HepG2 (cell line): ENCODE results near the gene LIPC. TPM values are rescaled to one million over a fixed set of nuclear protein-coding genes. Genes with fewer than 3 reads are reported as not detected.

Experiments
- ATAC-seq: fragments of 200-7000 bp; cut with Tn5 transposase; 3 replicates; pipeline ENCODE4 v1.9.1; 2020; ENCODE audit warnings: mild to moderate bottlenecking, moderate library complexity
- BruUV-seq: library from RNA; stranded (reverse); fragments of 400-500 nt; replicated peaks from 2 replicates; lab custom pipeline; 2021; lab: Mats Ljungman, UMichigan
- CTCF ChIA-PET: fragments of 300-600 bp; formaldehyde crosslinking; extraction: SDS; loops from one replicate; lab custom pipeline; 2021; ENCODE audit warnings: low total read pairs, inconsistent platforms, low intra/inter-chr PET ratio; lab: Yijun Ruan, JAX
- POLR2A ChIA-PET: fragments of 350-600 bp; sonication (Branson Sonifier 250); formaldehyde crosslinking; loops from one replicate; lab custom pipeline; 2020; ENCODE audit warnings: antibody characterized with exemption, inconsistent platforms; lab: Yijun Ruan, JAX
- DNase-seq: peaks from one replicate; pipeline ENCODE4 v3.0.0-alpha.2; 2015; ENCODE audit warnings: low spot score
- FAIRE-seq: peaks from 3 replicates; lab custom pipeline; 2011; peaks lifted over from hg19 to GRCh38; lab: Jason Lieb, UNC
- H2AFZ ChIP-seq: one replicate; pipeline ENCODE4 v1.6.1; 2011; ENCODE audit warnings: low read length, inconsistent platforms
- H3K27ac ChIP-seq: fragments of 300-600 bp; 3 replicates; pipeline ENCODE4 v1.8.0; 2011; ENCODE audit warnings: mixed run types, mild to moderate bottlenecking, mixed read lengths, low read length, inconsistent platforms; ENCODE audit not compliant: insufficient read depth; ENCODE audit errors: extremely low read length
- H3K27me3 ChIP-seq, 2 experiments: fragments of 200-600 bp in 1 of 2; 2 replicates in 1 of 2; 3 replicates in 1 of 2; pipeline versions ENCODE4 v1.6.0 to v1.8.0; 2011; ENCODE audit warnings: low read length in 2 of 2, mild to moderate bottlenecking in 2 of 2, moderate library complexity in 2 of 2, inconsistent platforms in 1 of 2; ENCODE audit not compliant: insufficient read depth in 2 of 2, control insufficient read depth in 1 of 2
- H3K36me3 ChIP-seq, 2 experiments: fragments of 200-600 bp in 1 of 2; replicated peaks in 1 of 2; 2 replicates in 1 of 2; 3 replicates in 1 of 2; pipeline versions ENCODE4 v1.5.1 to v1.8.0; 2011; ENCODE audit warnings: low read length in 2 of 2, inconsistent platforms in 1 of 2; ENCODE audit not compliant: insufficient read depth in 2 of 2, control insufficient read depth in 1 of 2
- H3K4me1 ChIP-seq: 2 replicates; pipeline ENCODE4 v1.5.1; 2012; ENCODE audit warnings: low read length, inconsistent platforms; ENCODE audit not compliant: insufficient read depth
- H3K4me2 ChIP-seq: 2 replicates; pipeline ENCODE4 v1.6.0; 2011; ENCODE audit warnings: low read depth, low read length, inconsistent platforms
- H3K4me3 ChIP-seq, 3 experiments: fragments of 200-600 bp in 1 of 3; sonication (generic), shearing (Covaris generic) in 1 of 3; replicated peaks in 1 of 3; 2 replicates each; pipeline ENCODE4 v1.5.1; 2011 to 2016; ENCODE audit warnings: low read length in 3 of 3, inconsistent platforms in 2 of 3, low read depth in 2 of 3, mild to moderate bottlenecking in 2 of 3, control low read depth in 1 of 3, mixed read lengths in 1 of 3; ENCODE audit not compliant: insufficient read depth in 1 of 3
- H3K79me2 ChIP-seq: one replicate; pipeline ENCODE4 v1.6.1; 2011; ENCODE audit warnings: low read length, inconsistent platforms; ENCODE audit not compliant: insufficient read depth
- H3K9ac ChIP-seq: 2 replicates; pipeline ENCODE4 v1.6.0; 2011; ENCODE audit warnings: mild to moderate bottlenecking, low read depth, low read length, inconsistent platforms; ENCODE audit not compliant: insufficient read depth
- H3K9me3 ChIP-seq: 2 replicates; pipeline ENCODE4 v1.5.1; 2012; ENCODE audit warnings: mild to moderate bottlenecking, low read length
- H4K20me1 ChIP-seq: 2 replicates; pipeline ENCODE4 v1.6.0; 2011; ENCODE audit warnings: inconsistent platforms, mild to moderate bottlenecking, low read length, moderate library complexity; ENCODE audit not compliant: insufficient read depth
- HNF4G ChIP-seq, 2 experiments: sonication (generic) in 1 of 2; formaldehyde crosslinking in 1 of 2; IDR thresholded peaks; 2 replicates each; pipeline versions ENCODE4 v1.4.0 to v1.6.1; 2011 to 2020; ENCODE audit warnings: borderline replicate concordance in 2 of 2, low read depth in 2 of 2, mild to moderate bottlenecking in 2 of 2, low read length in 1 of 2, missing genetic modification reagents in 1 of 2, moderate library complexity in 1 of 2
- KLF15 ChIP-seq: sonication (generic); formaldehyde crosslinking; IDR thresholded peaks from 2 replicates; pipeline ENCODE4 v1.8.1; 2023; ENCODE audit warnings: borderline replicate concordance, mild to moderate bottlenecking, inconsistent platforms, missing genetic modification reagents, mixed read lengths
- POLR2A ChIP-seq, 2 experiments: IDR thresholded peaks; 2 replicates each; pipeline ENCODE4 v1.6.1; 2011; ENCODE audit warnings: low read depth in 2 of 2, low read length in 2 of 2, mild to moderate bottlenecking in 1 of 2, moderate library complexity in 1 of 2; ENCODE audit not compliant: insufficient read depth in 1 of 2
- RFX1 ChIP-seq: fragments of 450-650 bp; IDR thresholded peaks from 2 replicates; pipeline ENCODE4 v1.6.1; 2017
- SETDB1 ChIP-seq: sonication (generic); formaldehyde crosslinking; IDR thresholded peaks from 2 replicates; pipeline ENCODE4 v1.5.1; 2020; ENCODE audit warnings: missing genetic modification reagents, mild to moderate bottlenecking, borderline replicate concordance
- TSC22D2 ChIP-seq: sonication (generic); formaldehyde crosslinking; IDR thresholded peaks from 2 replicates; pipeline ENCODE4 v1.5.1; 2020; ENCODE audit warnings: missing genetic modification reagents, mild to moderate bottlenecking, borderline replicate concordance
- ZBTB8A ChIP-seq: sonication (generic); formaldehyde crosslinking; IDR thresholded peaks from 2 replicates; pipeline ENCODE4 v1.4.0; 2020; ENCODE audit warnings: mild to moderate bottlenecking, low read depth, missing genetic modification reagents, borderline replicate concordance
- ZFP36L1 ChIP-seq: sonication (generic); formaldehyde crosslinking; IDR thresholded peaks from 2 replicates; pipeline ENCODE4 v1.8.0; 2022; ENCODE audit warnings: mild to moderate bottlenecking, missing genetic modification reagents, moderate library complexity
- ZFP41 ChIP-seq: sonication (generic); formaldehyde crosslinking; IDR thresholded peaks from 2 replicates; pipeline ENCODE4 v1.4.0; 2020; ENCODE audit warnings: mild to moderate bottlenecking, missing genetic modification reagents, borderline replicate concordance
- ZNF432 ChIP-seq: sonication (generic); formaldehyde crosslinking; IDR thresholded peaks from 2 replicates; pipeline ENCODE4 v1.5.0; 2020; ENCODE audit warnings: missing genetic modification reagents, mild to moderate bottlenecking, borderline replicate concordance
- ZNF678 ChIP-seq: sonication (generic); formaldehyde crosslinking; IDR thresholded peaks from 2 replicates; pipeline ENCODE4 v1.4.0; 2020; ENCODE audit warnings: mild to moderate bottlenecking, missing genetic modification reagents
- ZNF816 ChIP-seq: sonication (generic); formaldehyde crosslinking; IDR thresholded peaks from 2 replicates; pipeline ENCODE4 v1.8.0; 2022; ENCODE audit warnings: missing genetic modification reagents, mild to moderate bottlenecking, borderline replicate concordance
- WGBS: methylation state at CpG from one replicate; pipeline ENCODE4 v1.1.6; 2017; ENCODE audit warnings: low lambda C conversion rate; 5-methylcytosine and 5-hydroxymethylcytosine counted together
- in situ Hi-C: cut with HindIII; loops from 2 replicates; pipeline ENCODE4 v1.10.0; 2017; ENCODE audit warnings: low pct_unique_long_range_greater_than_20kb; ENCODE audit not compliant: extremely low pct_ligation_motif_present
- intact Hi-C: fragments of 100-400 bp; cut with micrococcal nuclease; formaldehyde crosslinking; loops from one replicate; pipeline ENCODE4 v1.10.0; 2022; ENCODE audit not compliant: unreplicated experiment
- polyA plus RNA-seq, 8 experiments: library from polyadenylated mRNA; depleted of rRNA in 3 of 8; stranded (reverse) in 7 of 8; unstranded in 1 of 8; fragments of >200 nt; fragmentation: Illumina TruSeq in 4 of 8; extraction: Trizol in 4 of 8; gene quantifications; 2 replicates each; pipeline versions ENCODE4 v1.2.1 to v1.2.3, GENCODE V29; 2011 to 2016; ENCODE audit warnings: low read depth in 4 of 8, missing spikeins in 1 of 8, mixed read lengths in 1 of 8; ENCODE audit not compliant: insufficient read depth in 1 of 8
- total RNA-seq, 5 experiments: library from RNA; depleted of rRNA; stranded (reverse); fragments of >200 nt; fragmentation: Illumina TruSeq; extraction: Trizol; gene quantifications; 2 replicates each; pipeline ENCODE4 v1.2.3, GENCODE V29; 2016; ENCODE audit warnings: low read depth in 1 of 5
- TF ChIP-seq, protein P1 (sequence below): sonication (generic); formaldehyde crosslinking; IDR thresholded peaks from 2 replicates; pipeline ENCODE4 v1.4.0; 2020; ENCODE audit warnings: mild to moderate bottlenecking, missing genetic modification reagents
- TF ChIP-seq, protein P2 (sequence below): sonication (generic); formaldehyde crosslinking; IDR thresholded peaks from 2 replicates; pipeline ENCODE4 v1.5.0; 2020; ENCODE audit warnings: missing genetic modification reagents, mild to moderate bottlenecking, borderline replicate concordance
- TF ChIP-seq, protein P3 (sequence below): sonication (generic); formaldehyde crosslinking; IDR thresholded peaks from 2 replicates; pipeline ENCODE4 v1.9.0; 2021; ENCODE audit warnings: missing genetic modification reagents, borderline replicate concordance
- TF ChIP-seq, protein P4 (sequence below): sonication (generic); formaldehyde crosslinking; IDR thresholded peaks from 2 replicates; pipeline ENCODE4 v1.4.0; 2020; ENCODE audit warnings: missing genetic modification reagents

The LIPC gene
- total and polyA plus RNA-seq, 2 of the 13 experiments (the other 11 are each of a cell fraction or from before 2014, with no cell fraction given): 26.0 to 38.0 TPM

GRCh38 chr15:58393241-58393662 is 38.5 kb upstream of the LIPC start:
- DNase-seq (no peak), ATAC-seq (no peak), FAIRE-seq (no peak)
- in situ Hi-C loops (no loop called here), intact Hi-C loops (no loop called here)
- H3K27me3 ChIP-seq: peaks cover 1 to 5% of the 10 kb centered on the region in 2 experiments; a peak in 3 of 5 replicates
- no peak overlapping the region for H3K4me2 ChIP-seq
- no TSS peak for BruUV-seq
- TF ChIP-seq ZFP41 (CRISPR knock-in tag) (no peak), ZFP36L1 (CRISPR knock-in tag) (no peak), SETDB1 (CRISPR knock-in tag) (no peak), ZNF678 (no peak), KLF15 (CRISPR knock-in tag) (no peak), ZNF816 (CRISPR knock-in tag) (no peak), HNF4G (IDR thresholded peaks at IDR 0.05; ENCODE audit: borderline replicate concordance, low read depth, low read length) (no peak), HNF4G (CRISPR knock-in tag; IDR thresholded peaks at IDR 0.05; ENCODE audit: borderline replicate concordance, low read depth) (no peak), POLR2A (IDR thresholded peaks at IDR 0.05; ENCODE audit: insufficient read depth in 1 of 2, low read depth in 2 of 2, low read length in 2 of 2) (no peak), ZNF432 (CRISPR knock-in tag) (no peak), TSC22D2 (CRISPR knock-in tag) (no peak), ZBTB8A (CRISPR knock-in tag) (no peak), RFX1 (no peak)
- TF ChIP-seq, protein P1, sequence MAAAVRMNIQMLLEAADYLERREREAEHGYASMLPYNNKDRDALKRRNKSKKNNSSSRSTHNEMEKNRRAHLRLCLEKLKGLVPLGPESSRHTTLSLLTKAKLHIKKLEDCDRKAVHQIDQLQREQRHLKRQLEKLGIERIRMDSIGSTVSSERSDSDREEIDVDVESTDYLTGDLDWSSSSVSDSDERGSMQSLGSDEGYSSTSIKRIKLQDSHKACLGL (CRISPR knock-in tag): no peak
- TF ChIP-seq, protein P2, sequence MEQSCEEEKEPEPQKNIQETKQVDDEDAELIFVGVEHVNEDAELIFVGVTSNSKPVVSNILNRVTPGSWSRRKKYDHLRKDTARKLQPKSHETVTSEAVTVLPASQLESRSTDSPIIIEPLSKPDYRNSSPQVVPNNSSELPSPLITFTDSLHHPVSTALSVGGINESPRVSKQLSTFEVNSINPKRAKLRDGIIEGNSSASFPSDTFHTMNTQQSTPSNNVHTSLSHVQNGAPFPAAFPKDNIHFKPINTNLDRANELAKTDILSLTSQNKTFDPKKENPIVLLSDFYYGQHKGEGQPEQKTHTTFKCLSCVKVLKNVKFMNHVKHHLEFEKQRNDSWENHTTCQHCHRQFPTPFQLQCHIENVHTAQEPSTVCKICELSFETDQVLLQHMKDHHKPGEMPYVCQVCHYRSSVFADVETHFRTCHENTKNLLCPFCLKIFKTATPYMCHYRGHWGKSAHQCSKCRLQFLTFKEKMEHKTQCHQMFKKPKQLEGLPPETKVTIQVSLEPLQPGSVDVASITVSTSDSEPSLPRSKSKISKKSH (CRISPR knock-in tag): no peak
- TF ChIP-seq, protein P3, sequence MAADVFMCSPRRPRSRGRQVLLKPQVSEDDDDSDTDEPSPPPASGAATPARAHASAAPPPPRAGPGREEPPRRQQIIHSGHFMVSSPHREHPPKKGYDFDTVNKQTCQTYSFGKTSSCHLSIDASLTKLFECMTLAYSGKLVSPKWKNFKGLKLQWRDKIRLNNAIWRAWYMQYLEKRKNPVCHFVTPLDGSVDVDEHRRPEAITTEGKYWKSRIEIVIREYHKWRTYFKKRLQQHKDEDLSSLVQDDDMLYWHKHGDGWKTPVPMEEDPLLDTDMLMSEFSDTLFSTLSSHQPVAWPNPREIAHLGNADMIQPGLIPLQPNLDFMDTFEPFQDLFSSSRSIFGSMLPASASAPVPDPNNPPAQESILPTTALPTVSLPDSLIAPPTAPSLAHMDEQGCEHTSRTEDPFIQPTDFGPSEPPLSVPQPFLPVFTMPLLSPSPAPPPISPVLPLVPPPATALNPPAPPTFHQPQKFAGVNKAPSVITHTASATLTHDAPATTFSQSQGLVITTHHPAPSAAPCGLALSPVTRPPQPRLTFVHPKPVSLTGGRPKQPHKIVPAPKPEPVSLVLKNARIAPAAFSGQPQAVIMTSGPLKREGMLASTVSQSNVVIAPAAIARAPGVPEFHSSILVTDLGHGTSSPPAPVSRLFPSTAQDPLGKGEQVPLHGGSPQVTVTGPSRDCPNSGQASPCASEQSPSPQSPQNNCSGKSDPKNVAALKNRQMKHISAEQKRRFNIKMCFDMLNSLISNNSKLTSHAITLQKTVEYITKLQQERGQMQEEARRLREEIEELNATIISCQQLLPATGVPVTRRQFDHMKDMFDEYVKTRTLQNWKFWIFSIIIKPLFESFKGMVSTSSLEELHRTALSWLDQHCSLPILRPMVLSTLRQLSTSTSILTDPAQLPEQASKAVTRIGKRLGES (CRISPR knock-in tag): no peak
- TF ChIP-seq, protein P4, sequence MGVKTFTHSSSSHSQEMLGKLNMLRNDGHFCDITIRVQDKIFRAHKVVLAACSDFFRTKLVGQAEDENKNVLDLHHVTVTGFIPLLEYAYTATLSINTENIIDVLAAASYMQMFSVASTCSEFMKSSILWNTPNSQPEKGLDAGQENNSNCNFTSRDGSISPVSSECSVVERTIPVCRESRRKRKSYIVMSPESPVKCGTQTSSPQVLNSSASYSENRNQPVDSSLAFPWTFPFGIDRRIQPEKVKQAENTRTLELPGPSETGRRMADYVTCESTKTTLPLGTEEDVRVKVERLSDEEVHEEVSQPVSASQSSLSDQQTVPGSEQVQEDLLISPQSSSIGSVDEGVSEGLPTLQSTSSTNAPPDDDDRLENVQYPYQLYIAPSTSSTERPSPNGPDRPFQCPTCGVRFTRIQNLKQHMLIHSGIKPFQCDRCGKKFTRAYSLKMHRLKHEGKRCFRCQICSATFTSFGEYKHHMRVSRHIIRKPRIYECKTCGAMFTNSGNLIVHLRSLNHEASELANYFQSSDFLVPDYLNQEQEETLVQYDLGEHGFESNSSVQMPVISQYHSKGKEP (CRISPR knock-in tag): no peak
- H3K9me3 ChIP-seq: no peaks in the 10 kb centered on the region
- H4K20me1 ChIP-seq: no peaks in the 10 kb centered on the region
- no peaks in the 10 kb centered on the region for H3K36me3 ChIP-seq
- H3K79me2 ChIP-seq: no peaks in the 10 kb centered on the region
- H3K4me3 ChIP-seq: no peak overlapping the region
- no peak overlapping the region for H2AFZ ChIP-seq
- H3K4me1 ChIP-seq: peaks cover 11% of the 10 kb centered on the region
- ChIA-PET POLR2A (no interaction called here), CTCF (no interaction called here)
- H3K9ac ChIP-seq: no peak overlapping the region
- no peak overlapping the region for H3K27ac ChIP-seq
- WGBS: 46% methylated on average over 5 of the region's 5 CpGs
